Stimulated activated CD4-positive, alpha-beta T cell treated with anti-CD3 and anti-CD28 coated beads, Interleukin-2, amount 100 ng/mL, for 4 hours (primary cell): ENCODE measurements around the gene ADAMTSL5.
"Not testable (repeated sequence)": the region's sequence is repeated elsewhere in the genome, so short reads cannot be mapped to it uniquely, and the experiment has no call there.

Experiments used
- DNase-seq: peaks from one replicate; pipeline ENCODE4 v3.0.0-alpha.2; 2020; ENCODE audit warnings: low read depth

Gene ADAMTSL5

GRCh38 chr19:1481893-1482360, 30.9 kb downstream of the ADAMTSL5 start:
- no peak for DNase-seq

GRCh38 chr19:1481224-1481892, 31.5 kb downstream of the ADAMTSL5 start:
- DNase-seq = no peak

- DNase-seq = peak; percentile 89
Observed at GRCh38 chr19:1478934-1479707, 33.7 kb downstream of the ADAMTSL5 start, which contains the start of gene C19orf25. Gene C19orf25 (minus strand): TSS chr19:1479215. CDS start chr19:1478903, 312 bp downstream.

GRCh38 chr19:1477056-1477455, 35.8 kb downstream of the ADAMTSL5 start:
- DNase-seq = not testable (repeated sequence)

GRCh38 chr19:1475751-1476437, 36.9 kb downstream of the ADAMTSL5 start:
- DNase-seq = no peak

- no peak for DNase-seq
Observed at GRCh38 chr19:1474765-1475351, 38.0 kb downstream of the ADAMTSL5 start.

- no peak for DNase-seq
Observed at GRCh38 chr19:1474011-1474764, 38.6 kb downstream of the ADAMTSL5 start.

- no peak for DNase-seq
Observed at GRCh38 chr19:1473085-1473851, 39.6 kb downstream of the ADAMTSL5 start.

- DNase-seq = no peak
Observed at GRCh38 chr19:1472231-1473084, 40.4 kb downstream of the ADAMTSL5 start.

- no peak for DNase-seq
Observed at GRCh38 chr19:1471515-1472160, 41.2 kb downstream of the ADAMTSL5 start.

GRCh38 chr19:1471010-1471514, 41.8 kb downstream of the ADAMTSL5 start:
- no peak for DNase-seq

GRCh38 chr19:1470305-1471009, 42.4 kb downstream of the ADAMTSL5 start:
- peak; percentile 71 for DNase-seq

GRCh38 chr19:1470055-1470304, 42.8 kb downstream of the ADAMTSL5 start:
- DNase-seq = no peak

- no peak for DNase-seq
Observed at GRCh38 chr19:1469255-1470054, 43.4 kb downstream of the ADAMTSL5 start.

- DNase-seq = no peak
Observed at GRCh38 chr19:1468821-1469254, 44.0 kb downstream of the ADAMTSL5 start.

- DNase-seq = no peak
Observed at GRCh38 chr19:1468274-1468820, 44.5 kb downstream of the ADAMTSL5 start.

- DNase-seq = no peak
Observed at GRCh38 chr19:1467490-1468273, 45.1 kb downstream of the ADAMTSL5 start.
